ENCODE data around the gene FGD3. TPM values are rescaled to one million over a fixed set of nuclear protein-coding genes. Genes with fewer than 3 reads are reported as not detected.

The FGD3 gene
- total and polyA plus RNA-seq, 10 donors: 30.7 to 99.1 (median 68.7) TPM

GRCh38 chr9:93081931-93082330, 134.6 kb downstream of the FGD3 start:
- no peak for DNase-seq
- H3K36me3 ChIP-seq: peaks cover 3 to 100% (median 72%) of the 10 kb centered on the region in 6 donors
- H3K27me3 ChIP-seq (replicated peaks in 1 of 7): no peaks in the 10 kb centered on the region
- WGBS, 5 donors: 76 to 91% (median 87%) methylated on average over 3 of the region's 3 CpGs
- peaks cover 0 to 6% (median 2%) of the 10 kb centered on the region in 8 donors for H3K9me3 ChIP-seq
- TF ChIP-seq CTCF (IDR thresholded peaks at IDR 0.05 in 8 of 11, conservative IDR thresholded peaks at IDR 0.05 in 3 of 11) (no peak), POLR2AphosphoS5 (IDR thresholded peaks at IDR 0.05) (no peak), POLR2A (IDR thresholded peaks at IDR 0.05) (no peak)
- peaks cover 0 to 19% (median 11%) of the 10 kb centered on the region in 6 donors for H3K4me1 ChIP-seq
- intact Hi-C loops (cut with DNase I; ENCODE audit: low total_unique reads): no loop called here
- no peak overlapping the region for H3K27ac ChIP-seq
- no peak overlapping the region for H3K4me3 ChIP-seq

- H3K4me3 ChIP-seq: no peak overlapping the region
- peak; percentile 63 for DNase-seq
- no peaks in the 10 kb centered on the region for H3K27me3 ChIP-seq (replicated peaks in 1 of 7)
- intact Hi-C loops (cut with DNase I; ENCODE audit: low total_unique reads): no loop called here
- no peak for TF ChIP-seq POLR2A (IDR thresholded peaks at IDR 0.05)
- no peak for TF ChIP-seq CTCF (IDR thresholded peaks at IDR 0.05 in 8 of 11, conservative IDR thresholded peaks at IDR 0.05 in 3 of 11)
- TF ChIP-seq POLR2AphosphoS5 (IDR thresholded peaks at IDR 0.05): no peak
- peaks cover 0 to 6% (median 2%) of the 10 kb centered on the region in 8 donors for H3K9me3 ChIP-seq
- peaks cover 0 to 19% (median 11%) of the 10 kb centered on the region in 6 donors for H3K4me1 ChIP-seq
- 47 to 58% (median 48%) methylated on average over 14 to 18 of the region's 18 CpGs for WGBS, 5 donors
- peak overlapping the region in 4 of 8 donors; percentile 13 to 60 (median 34) for H3K27ac ChIP-seq
- H3K36me3 ChIP-seq: peaks cover 2 to 100% (median 62%) of the 10 kb centered on the region in 6 donors
Observed at GRCh38 chr9:93082841-93083411, 135.6 kb downstream of the FGD3 start.

GRCh38 chr9:93083592-93084470, 136.5 kb downstream of the FGD3 start:
- H3K4me3 ChIP-seq: no peak overlapping the region
- intact Hi-C loops (cut with DNase I; ENCODE audit: low total_unique reads): no loop called here
- TF ChIP-seq CTCF (IDR thresholded peaks at IDR 0.05 in 8 of 11, conservative IDR thresholded peaks at IDR 0.05 in 3 of 11) (no peak), POLR2AphosphoS5 (IDR thresholded peaks at IDR 0.05) (no peak), POLR2A (IDR thresholded peaks at IDR 0.05) (no peak)
- H3K27ac ChIP-seq: peak overlapping the region in 4 of 8 donors; percentile 13 to 60 (median 34)
- peaks cover 0 to 19% (median 11%) of the 10 kb centered on the region in 6 donors for H3K4me1 ChIP-seq
- DNase-seq: peak; percentile 53
- peaks cover 0 to 6% (median 2%) of the 10 kb centered on the region in 8 donors for H3K9me3 ChIP-seq
- H3K36me3 ChIP-seq: peaks cover 0 to 100% (median 54%) of the 10 kb centered on the region in 6 donors
- H3K27me3 ChIP-seq (replicated peaks in 1 of 7): no peaks in the 10 kb centered on the region
- 70 to 83% (median 78%) methylated on average over 7 to 8 of the region's 8 CpGs for WGBS, 5 donors

GRCh38 chr9:93084471-93084881, 137.2 kb downstream of the FGD3 start:
- H3K27me3 ChIP-seq (replicated peaks in 1 of 7): no peaks in the 10 kb centered on the region
- peaks cover 0 to 98% (median 49%) of the 10 kb centered on the region in 6 donors for H3K36me3 ChIP-seq
- H3K27ac ChIP-seq: no peak overlapping the region
- 95 to 97% (median 96%) methylated on average over 4 to 6 of the region's 6 CpGs for WGBS, 5 donors
- peak; percentile 58 for DNase-seq
- H3K9me3 ChIP-seq: peaks cover 0 to 6% (median 2%) of the 10 kb centered on the region in 8 donors
- H3K4me3 ChIP-seq: no peak overlapping the region
- peaks cover 0 to 19% (median 11%) of the 10 kb centered on the region in 6 donors for H3K4me1 ChIP-seq
- TF ChIP-seq CTCF (IDR thresholded peaks at IDR 0.05 in 8 of 11, conservative IDR thresholded peaks at IDR 0.05 in 3 of 11) (no peak), POLR2AphosphoS5 (IDR thresholded peaks at IDR 0.05) (peak in 1 of 3 donors; percentile 15), POLR2A (IDR thresholded peaks at IDR 0.05) (no peak)
- intact Hi-C loops (cut with DNase I; ENCODE audit: low total_unique reads): no loop called here

Measured in spleen (tissue), 11 donors.